Ovary (tissue), 3 donors: Measurements from ENCODE around the gene CORO6.

Experiments
- EP300 ChIP-seq: sonication (generic); formaldehyde crosslinking; IDR thresholded peaks from one replicate; pipeline ENCODE4 v1.6.1; 2017; ENCODE audit warnings: antibody characterized with exemption
- POLR2A ChIP-seq: fragments of 450-650 bp; IDR thresholded peaks from one replicate; pipeline ENCODE4 v1.6.1; 2017; ENCODE audit warnings: antibody characterized with exemption, mild to moderate bottlenecking, moderate library complexity
- TF ChIP-seq, protein P1 (sequence below), 3 donors: fragments of 450-650 bp in 2 of 3; fragments of 200-600 bp in 1 of 3; IDR thresholded peaks; one replicate each; pipeline versions ENCODE4 v1.5.1 to v1.8.0; 2016 to 2022; ENCODE audit warnings: antibody characterized with exemption in 3 of 3, mild to moderate bottlenecking in 1 of 3
- donor health status: DM: no; HTN: no; CAD: no.

DNA sequence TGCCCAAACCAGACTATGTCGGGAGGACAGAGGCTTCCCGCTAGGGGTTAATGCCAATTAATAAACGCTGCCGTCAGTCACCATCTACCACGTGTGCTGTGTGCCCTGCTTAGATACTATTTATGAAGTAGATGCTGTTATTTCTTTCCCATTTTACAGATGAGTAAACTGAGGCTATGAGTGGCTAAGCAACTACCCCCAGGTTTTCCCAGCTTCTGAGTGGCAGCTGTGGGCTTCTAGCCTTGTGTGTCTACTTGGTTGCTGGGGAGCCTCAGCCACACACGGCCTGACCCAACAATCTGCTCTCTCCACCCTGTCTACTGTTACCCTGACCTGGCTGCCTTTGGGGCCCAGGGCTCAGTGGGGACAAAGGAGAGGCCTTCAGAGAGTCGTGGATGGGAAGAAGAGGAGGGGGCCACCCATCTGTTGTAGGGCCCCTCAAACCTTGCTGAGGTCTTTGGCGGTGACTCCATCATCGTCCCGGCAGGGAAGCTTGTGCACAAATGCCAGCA, 40.4 kb downstream of the CORO6 start:
- TF ChIP-seq, protein P1, sequence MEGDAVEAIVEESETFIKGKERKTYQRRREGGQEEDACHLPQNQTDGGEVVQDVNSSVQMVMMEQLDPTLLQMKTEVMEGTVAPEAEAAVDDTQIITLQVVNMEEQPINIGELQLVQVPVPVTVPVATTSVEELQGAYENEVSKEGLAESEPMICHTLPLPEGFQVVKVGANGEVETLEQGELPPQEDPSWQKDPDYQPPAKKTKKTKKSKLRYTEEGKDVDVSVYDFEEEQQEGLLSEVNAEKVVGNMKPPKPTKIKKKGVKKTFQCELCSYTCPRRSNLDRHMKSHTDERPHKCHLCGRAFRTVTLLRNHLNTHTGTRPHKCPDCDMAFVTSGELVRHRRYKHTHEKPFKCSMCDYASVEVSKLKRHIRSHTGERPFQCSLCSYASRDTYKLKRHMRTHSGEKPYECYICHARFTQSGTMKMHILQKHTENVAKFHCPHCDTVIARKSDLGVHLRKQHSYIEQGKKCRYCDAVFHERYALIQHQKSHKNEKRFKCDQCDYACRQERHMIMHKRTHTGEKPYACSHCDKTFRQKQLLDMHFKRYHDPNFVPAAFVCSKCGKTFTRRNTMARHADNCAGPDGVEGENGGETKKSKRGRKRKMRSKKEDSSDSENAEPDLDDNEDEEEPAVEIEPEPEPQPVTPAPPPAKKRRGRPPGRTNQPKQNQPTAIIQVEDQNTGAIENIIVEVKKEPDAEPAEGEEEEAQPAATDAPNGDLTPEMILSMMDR (IDR thresholded peaks at IDR 0.05): no peak
- TF ChIP-seq POLR2A: no peak
- no peak for TF ChIP-seq EP300
